GM12891 (cell line): ENCODE results near the gene EFCAB11.

ENCODE experiments used
- POLR2A ChIP-seq: IDR thresholded peaks from 2 replicates; pipeline ENCODE4 v1.6.1; 2011; ENCODE audit warnings: low read depth, low read length, control low read depth
- POLR2AphosphoS5 ChIP-seq: IDR thresholded peaks from 2 replicates; pipeline ENCODE4 v1.6.1; 2011; ENCODE audit warnings: low read depth, low read length, control low read depth
- SPI1 ChIP-seq: IDR thresholded peaks from 2 replicates; pipeline ENCODE4 v1.6.1; 2011; ENCODE audit warnings: low read depth, low read length, control low read depth
- TAF1 ChIP-seq: IDR thresholded peaks from 2 replicates; pipeline ENCODE4 v1.6.1; 2011; ENCODE audit warnings: low read depth, low read length, control low read depth

DNA sequence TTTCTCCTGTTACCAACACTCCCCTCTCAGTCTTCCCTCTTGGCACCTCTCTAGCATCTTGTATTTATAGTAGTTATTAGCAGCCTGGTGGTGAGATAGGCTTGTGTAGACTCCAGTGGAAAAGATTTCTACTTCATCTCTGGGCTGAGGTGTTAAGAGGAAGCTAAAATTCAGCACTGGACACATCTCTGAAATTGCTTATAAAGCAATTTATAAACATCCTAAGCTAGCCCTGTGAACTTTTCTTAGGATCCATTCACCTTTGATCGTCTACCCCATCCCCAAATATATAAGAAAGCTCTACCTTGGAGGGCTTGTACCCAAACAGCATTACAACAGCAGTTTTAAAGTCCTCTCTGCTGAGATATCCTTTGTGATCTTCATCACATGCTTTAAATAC is 928 bp downstream of the EFCAB11 start:
- TF ChIP-seq POLR2A (no peak), TAF1 (no peak), POLR2AphosphoS5 (no peak), SPI1 (no peak)
